Lower leg skin (tissue), 3 donors: Measurements from ENCODE around the gene PHPT1.

Source experiments
- POLR2A ChIP-seq, 2 donors: fragments of 450-650 bp; IDR thresholded peaks; one replicate each; pipeline ENCODE4 v1.6.1; 2016 to 2017; ENCODE audit warnings: antibody characterized with exemption in 2 of 2, mild to moderate bottlenecking in 1 of 2, moderate library complexity in 1 of 2
- TF ChIP-seq, protein P1 (sequence below), 3 donors: fragments of 450-650 bp; IDR thresholded peaks; one replicate each; pipeline ENCODE4 v1.5.1; 2016; ENCODE audit warnings: antibody characterized with exemption in 3 of 3, mild to moderate bottlenecking in 3 of 3, moderate library complexity in 2 of 3

- no peak for TF ChIP-seq POLR2A (IDR thresholded peaks at IDR 0.05)
- TF ChIP-seq, protein P1, sequence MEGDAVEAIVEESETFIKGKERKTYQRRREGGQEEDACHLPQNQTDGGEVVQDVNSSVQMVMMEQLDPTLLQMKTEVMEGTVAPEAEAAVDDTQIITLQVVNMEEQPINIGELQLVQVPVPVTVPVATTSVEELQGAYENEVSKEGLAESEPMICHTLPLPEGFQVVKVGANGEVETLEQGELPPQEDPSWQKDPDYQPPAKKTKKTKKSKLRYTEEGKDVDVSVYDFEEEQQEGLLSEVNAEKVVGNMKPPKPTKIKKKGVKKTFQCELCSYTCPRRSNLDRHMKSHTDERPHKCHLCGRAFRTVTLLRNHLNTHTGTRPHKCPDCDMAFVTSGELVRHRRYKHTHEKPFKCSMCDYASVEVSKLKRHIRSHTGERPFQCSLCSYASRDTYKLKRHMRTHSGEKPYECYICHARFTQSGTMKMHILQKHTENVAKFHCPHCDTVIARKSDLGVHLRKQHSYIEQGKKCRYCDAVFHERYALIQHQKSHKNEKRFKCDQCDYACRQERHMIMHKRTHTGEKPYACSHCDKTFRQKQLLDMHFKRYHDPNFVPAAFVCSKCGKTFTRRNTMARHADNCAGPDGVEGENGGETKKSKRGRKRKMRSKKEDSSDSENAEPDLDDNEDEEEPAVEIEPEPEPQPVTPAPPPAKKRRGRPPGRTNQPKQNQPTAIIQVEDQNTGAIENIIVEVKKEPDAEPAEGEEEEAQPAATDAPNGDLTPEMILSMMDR (IDR thresholded peaks at IDR 0.05), result no peak
Observed at GRCh38 chr9:136804509-136805206, 44.6 kb upstream of the PHPT1 start.
